Spleen (tissue), 11 donors: ENCODE results near the gene SYDE2. TPM values are rescaled to one million over a fixed set of nuclear protein-coding genes. Genes with fewer than 3 reads are reported as not detected.

ENCODE experiments used
- DNase-seq: peaks from one replicate; pipeline ENCODE4 v3.0.0-alpha.2; 2020
- H3K27ac ChIP-seq, 8 donors: fragments of 200-600 bp; sonication (generic) in 7 of 8; 1 replicate in 4 of 8; 2 replicates in 4 of 8; pipeline versions ENCODE4 v1.5.0 to v1.8.0; 2016 to 2021; ENCODE audit warnings: inconsistent platforms in 4 of 8, mild to moderate bottlenecking in 4 of 8, moderate library complexity in 1 of 8
- H3K27me3 ChIP-seq, 7 donors: fragments of 200-600 bp; sonication (generic) in 6 of 7; replicated peaks in 1 of 7; 1 replicate in 4 of 7; 2 replicates in 3 of 7; pipeline versions ENCODE4 v1.5.0 to v1.8.0; 2016 to 2021; ENCODE audit warnings: inconsistent platforms in 3 of 7, mild to moderate bottlenecking in 1 of 7
- H3K36me3 ChIP-seq, 6 donors: fragments of 200-600 bp; sonication (generic) in 5 of 6; 1 replicate in 4 of 6; 2 replicates in 2 of 6; pipeline versions ENCODE4 v1.5.0 to v1.8.0; 2016 to 2021; ENCODE audit warnings: inconsistent platforms in 2 of 6
- H3K4me1 ChIP-seq, 6 donors: fragments of 200-600 bp; sonication (generic) in 5 of 6; 1 replicate in 3 of 6; 2 replicates in 3 of 6; pipeline versions ENCODE4 v1.5.0 to v1.8.0; 2016 to 2021; ENCODE audit warnings: inconsistent platforms in 3 of 6
- H3K4me3 ChIP-seq, 8 donors: fragments of 200-600 bp; sonication (generic) in 7 of 8; 1 replicate in 4 of 8; 2 replicates in 4 of 8; pipeline versions ENCODE4 v1.5.0 to v1.8.0; 2016 to 2021; ENCODE audit warnings: inconsistent platforms in 4 of 8, mild to moderate bottlenecking in 4 of 8, moderate library complexity in 2 of 8
- H3K9me3 ChIP-seq, 8 donors: fragments of 200-600 bp; sonication (generic) in 7 of 8; 1 replicate in 4 of 8; 2 replicates in 4 of 8; pipeline versions ENCODE4 v1.5.0 to v1.8.0; 2016 to 2021; ENCODE audit warnings: inconsistent platforms in 4 of 8
- POLR2A ChIP-seq, 3 donors: fragments of 450-650 bp; IDR thresholded peaks; one replicate each; pipeline ENCODE4 v1.5.1; 2017; ENCODE audit warnings: antibody characterized with exemption in 3 of 3, mild to moderate bottlenecking in 1 of 3
- POLR2AphosphoS5 ChIP-seq, 3 donors: sonication (generic); formaldehyde crosslinking; IDR thresholded peaks; one replicate each; pipeline ENCODE4 v1.5.1; 2017; ENCODE audit warnings: antibody characterized with exemption in 3 of 3
- WGBS, 5 donors: extraction: QIAGEN DNeasy Blood & Tissue Kit in 3 of 5; methylation state at CpG; one replicate each; pipeline versions ENCODE4 v1.1.5 to v1.1.7; 2013 to 2018; 5-methylcytosine and 5-hydroxymethylcytosine counted together
- intact Hi-C: fragments of 100-400 bp; cut with DNase I; formaldehyde crosslinking; loops from one replicate; pipeline ENCODE4 v1.15.0; 2023; ENCODE audit warnings: low total_unique reads
- polyA plus RNA-seq, 3 donors: library from polyadenylated mRNA; stranded (reverse); fragments of 200-250 nt; gene quantifications; one replicate each; pipeline ENCODE4 v1.2.1, GENCODE V29; 2013
- total RNA-seq, 7 donors: library from RNA; depleted of rRNA in 3 of 7; stranded (reverse); fragments of >200 nt in 3 of 7; fragmentation: NEBNext Ultra II Directional in 4 of 7; extraction: Animal tissue kit (Norgen Biotek cat#: 25700) in 4 of 7; gene quantifications; one replicate each; pipeline versions ENCODE4 v1.1.0 to v1.2.1, GENCODE V29; 2016 to 2021
- TF ChIP-seq, protein P1 (sequence below), 11 experiments: fragments of 200-600 bp in 7 of 11; fragments of 450-650 bp in 4 of 11; sonication (generic) in 4 of 11; IDR thresholded peaks in 8 of 11; conservative IDR thresholded peaks in 3 of 11; 1 replicate in 7 of 11; 2 replicates in 4 of 11; pipeline versions ENCODE4 v1.4.0 to v1.8.0; 2016 to 2021; ENCODE audit warnings: antibody characterized with exemption in 11 of 11, inconsistent platforms in 4 of 11, mild to moderate bottlenecking in 1 of 11
- donor health status: healthy with polysubstance abuse.
- donor health status: DM: no; HTN: no; CAD: no; lungs with moderate emphysema.
- donor health status: DM: no; HTN: no; CAD: no.
- donor health status: Bipolar disorder and iron deficiency.
- donor health status: healthy.
- donor health status: DM: no; HTN: no; CAD: no.
- donor health status: DM: yes; HTN: yes; CAD: no.

Gene SYDE2
- total and polyA plus RNA-seq, 10 donors, result 0.09 to 3.6 (median 2.5) TPM

DNA sequence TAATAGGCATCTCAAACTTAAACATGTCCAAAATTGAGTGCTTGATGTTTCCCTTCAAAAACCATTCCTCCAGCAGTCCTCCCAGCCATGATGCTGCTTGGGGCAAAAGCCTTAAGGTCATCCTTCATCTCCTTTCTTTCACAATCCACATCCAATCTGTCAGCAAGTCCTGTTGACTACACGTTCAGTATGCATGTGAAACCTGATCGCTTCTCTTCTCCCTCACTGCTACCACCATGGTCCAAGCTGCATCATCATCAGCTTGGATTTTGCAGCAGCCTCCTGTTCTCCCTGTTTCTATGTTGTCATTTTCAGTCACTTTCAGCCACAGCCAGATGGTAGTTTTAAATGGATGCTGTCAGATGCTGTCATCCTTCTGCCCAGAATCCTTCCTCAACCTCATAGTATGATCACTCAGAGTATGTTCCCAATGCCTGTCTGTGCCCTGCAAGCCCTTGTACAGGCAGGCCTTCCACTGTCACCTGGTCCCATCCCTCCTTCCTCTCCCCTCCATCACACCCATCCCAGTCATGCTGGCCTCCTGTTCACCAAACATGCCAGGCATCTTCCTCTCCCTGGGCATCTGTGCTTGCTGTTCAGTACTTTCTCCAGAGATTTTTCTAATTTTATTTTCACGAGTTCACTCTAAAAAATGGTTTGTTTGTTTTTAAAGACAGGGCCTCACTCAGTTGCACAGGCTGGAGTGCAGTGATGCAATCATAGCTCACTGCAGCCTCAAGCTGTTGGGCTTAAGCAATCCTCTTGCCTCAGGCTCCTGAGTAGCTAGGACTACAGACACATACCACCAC lies 66.0 kb downstream of the SYDE2 start:
- Histone ChIP-seq H3K4me3 (no peak overlapping the region), H3K27me3 (no peaks in the 10 kb centered on the region), H3K36me3 (no peaks in the 10 kb centered on the region), H3K27ac (no peak overlapping the region), H3K4me1 (no peaks in the 10 kb centered on the region), H3K9me3 (no peaks in the 10 kb centered on the region)
- intact Hi-C loops, result no loop called here
- TF ChIP-seq POLR2A (IDR thresholded peaks at IDR 0.05) (no peak), POLR2AphosphoS5 (IDR thresholded peaks at IDR 0.05) (no peak)
- TF ChIP-seq, protein P1, sequence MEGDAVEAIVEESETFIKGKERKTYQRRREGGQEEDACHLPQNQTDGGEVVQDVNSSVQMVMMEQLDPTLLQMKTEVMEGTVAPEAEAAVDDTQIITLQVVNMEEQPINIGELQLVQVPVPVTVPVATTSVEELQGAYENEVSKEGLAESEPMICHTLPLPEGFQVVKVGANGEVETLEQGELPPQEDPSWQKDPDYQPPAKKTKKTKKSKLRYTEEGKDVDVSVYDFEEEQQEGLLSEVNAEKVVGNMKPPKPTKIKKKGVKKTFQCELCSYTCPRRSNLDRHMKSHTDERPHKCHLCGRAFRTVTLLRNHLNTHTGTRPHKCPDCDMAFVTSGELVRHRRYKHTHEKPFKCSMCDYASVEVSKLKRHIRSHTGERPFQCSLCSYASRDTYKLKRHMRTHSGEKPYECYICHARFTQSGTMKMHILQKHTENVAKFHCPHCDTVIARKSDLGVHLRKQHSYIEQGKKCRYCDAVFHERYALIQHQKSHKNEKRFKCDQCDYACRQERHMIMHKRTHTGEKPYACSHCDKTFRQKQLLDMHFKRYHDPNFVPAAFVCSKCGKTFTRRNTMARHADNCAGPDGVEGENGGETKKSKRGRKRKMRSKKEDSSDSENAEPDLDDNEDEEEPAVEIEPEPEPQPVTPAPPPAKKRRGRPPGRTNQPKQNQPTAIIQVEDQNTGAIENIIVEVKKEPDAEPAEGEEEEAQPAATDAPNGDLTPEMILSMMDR (IDR thresholded peaks at IDR 0.05 in 8 of 11, conservative IDR thresholded peaks at IDR 0.05 in 3 of 11), result no peak
- DNase-seq, result no peak
- 58 to 84% (median 66%) methylated on average over 3 of the region's 3 CpGs for WGBS, 5 donors

DNA sequence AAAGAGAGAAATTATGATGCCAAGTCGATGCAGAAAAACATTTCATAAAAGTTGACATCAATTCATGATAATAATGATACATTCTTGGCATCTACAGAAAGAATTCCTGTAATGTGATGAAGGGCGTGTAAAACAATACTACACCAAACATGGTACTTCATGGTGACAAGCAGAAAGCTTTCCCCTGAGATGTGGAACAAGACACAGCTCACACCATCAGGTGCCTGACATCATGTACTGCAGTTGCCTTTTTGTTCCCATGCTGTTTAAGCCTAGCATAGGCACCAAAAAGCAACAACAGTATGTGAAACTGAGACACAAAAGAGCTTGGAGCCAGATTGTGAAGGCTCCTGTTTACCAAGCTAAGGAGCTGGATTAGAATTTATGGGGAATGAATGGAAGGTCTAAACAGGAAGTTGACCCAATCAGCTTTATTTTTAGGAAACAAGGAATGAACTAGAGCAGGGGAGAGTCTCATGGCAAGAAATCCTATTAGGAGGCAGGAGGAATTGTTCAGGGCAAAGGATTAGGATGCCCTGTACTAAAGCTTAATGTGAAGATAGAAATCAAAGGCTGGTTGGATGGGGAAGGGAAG lies 67.2 kb downstream of the SYDE2 start:
- Histone ChIP-seq H3K4me1 (no peaks in the 10 kb centered on the region), H3K4me3 (no peak overlapping the region), H3K27me3 (no peaks in the 10 kb centered on the region), H3K36me3 (no peaks in the 10 kb centered on the region), H3K9me3 (no peaks in the 10 kb centered on the region), H3K27ac (no peak overlapping the region)
- 59 to 70% (median 67%) methylated on average over 2 of the region's 2 CpGs for WGBS, 5 donors
- intact Hi-C loops, result no loop called here
- TF ChIP-seq, protein P1 (IDR thresholded peaks at IDR 0.05 in 8 of 11, conservative IDR thresholded peaks at IDR 0.05 in 3 of 11), result no peak
- TF ChIP-seq POLR2A (IDR thresholded peaks at IDR 0.05) (no peak), POLR2AphosphoS5 (IDR thresholded peaks at IDR 0.05) (no peak)
- no peak for DNase-seq

DNA sequence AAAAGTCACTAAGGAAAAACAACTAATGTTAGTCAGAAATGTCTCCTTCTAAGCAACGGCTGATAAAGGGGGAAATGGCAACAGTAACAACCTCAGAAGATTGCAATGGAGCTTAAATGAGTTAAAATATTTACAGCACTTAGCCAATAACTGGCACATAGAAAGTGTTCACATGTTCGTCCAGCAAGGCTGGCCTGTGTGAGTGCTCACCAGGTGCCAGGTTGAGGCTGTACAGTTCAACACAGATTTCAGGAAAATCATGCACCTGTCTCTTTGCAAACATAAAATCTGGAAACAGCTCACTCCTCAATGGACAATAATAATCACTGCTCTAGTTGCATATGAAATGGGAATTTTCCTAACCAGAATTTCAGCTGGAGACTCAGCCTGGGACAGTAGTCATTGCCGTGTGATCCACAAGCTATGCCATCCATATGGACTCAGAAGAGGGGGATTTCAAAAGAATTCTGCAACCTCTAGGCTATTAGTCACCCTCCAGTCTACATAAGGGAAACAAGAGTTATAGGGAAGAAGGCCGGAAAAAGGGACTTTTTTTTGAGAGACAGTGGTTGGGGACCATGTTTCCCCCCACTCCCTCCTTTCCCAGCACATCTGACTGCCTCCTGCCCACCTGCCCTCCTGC lies 68.6 kb downstream of the SYDE2 start:
- intact Hi-C loops, result no loop called here
- Histone ChIP-seq H3K36me3 (no peaks in the 10 kb centered on the region), H3K4me3 (no peak overlapping the region), H3K27me3 (no peaks in the 10 kb centered on the region), H3K27ac (no peak overlapping the region), H3K4me1 (no peaks in the 10 kb centered on the region), H3K9me3 (no peaks in the 10 kb centered on the region)
- WGBS, 5 donors, result 75 to 87% (median 77%) methylated on average over 4 of the region's 4 CpGs
- DNase-seq, result no peak
- no peak for TF ChIP-seq POLR2A (IDR thresholded peaks at IDR 0.05)
- TF ChIP-seq, protein P1 (IDR thresholded peaks at IDR 0.05 in 8 of 11, conservative IDR thresholded peaks at IDR 0.05 in 3 of 11), result no peak
- no peak for TF ChIP-seq POLR2AphosphoS5 (IDR thresholded peaks at IDR 0.05)

DNA sequence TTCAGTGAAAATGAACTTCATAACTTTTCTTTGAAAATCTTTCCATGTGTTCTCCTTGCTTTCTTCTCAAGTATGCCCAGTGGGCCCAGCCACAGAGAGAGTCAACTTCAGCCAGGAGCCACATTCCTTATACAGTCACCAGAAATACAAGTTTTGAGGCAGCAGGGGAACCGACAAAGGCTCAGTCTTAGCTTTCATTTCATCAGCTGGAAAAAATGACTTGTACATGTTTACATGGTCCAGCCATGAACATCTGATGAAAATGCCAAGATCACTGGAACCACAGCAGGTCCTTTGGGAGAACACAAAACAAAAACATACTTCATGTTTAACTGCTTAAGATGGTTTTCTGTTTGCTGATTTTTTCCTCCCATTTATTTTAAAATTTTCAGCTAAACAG lies 72.5 kb downstream of the SYDE2 start:
- intact Hi-C loops, result no loop called here
- Histone ChIP-seq H3K27ac (no peak overlapping the region), H3K4me1 (no peaks in the 10 kb centered on the region), H3K36me3 (no peaks in the 10 kb centered on the region), H3K4me3 (no peak overlapping the region), H3K27me3 (no peaks in the 10 kb centered on the region), H3K9me3 (no peaks in the 10 kb centered on the region)
- no peak for DNase-seq
- WGBS, 5 donors, result 65 to 93% (median 79%) methylated on average over 1 of the region's 1 CpG
- TF ChIP-seq, protein P1 (IDR thresholded peaks at IDR 0.05 in 8 of 11, conservative IDR thresholded peaks at IDR 0.05 in 3 of 11), result no peak
- TF ChIP-seq POLR2AphosphoS5 (IDR thresholded peaks at IDR 0.05), result no peak
- TF ChIP-seq POLR2A (IDR thresholded peaks at IDR 0.05), result no peak
